GM15510 (cell line): ENCODE data around the gene NTMT2.

ENCODE experiments used
- POLR2A ChIP-seq: IDR thresholded peaks from 3 replicates; pipeline ENCODE4 v1.6.1; 2011; ENCODE audit warnings: borderline replicate concordance; ENCODE audit not compliant: insufficient read length; ENCODE audit errors: extremely low read depth

NTMT2 gene

DNA sequence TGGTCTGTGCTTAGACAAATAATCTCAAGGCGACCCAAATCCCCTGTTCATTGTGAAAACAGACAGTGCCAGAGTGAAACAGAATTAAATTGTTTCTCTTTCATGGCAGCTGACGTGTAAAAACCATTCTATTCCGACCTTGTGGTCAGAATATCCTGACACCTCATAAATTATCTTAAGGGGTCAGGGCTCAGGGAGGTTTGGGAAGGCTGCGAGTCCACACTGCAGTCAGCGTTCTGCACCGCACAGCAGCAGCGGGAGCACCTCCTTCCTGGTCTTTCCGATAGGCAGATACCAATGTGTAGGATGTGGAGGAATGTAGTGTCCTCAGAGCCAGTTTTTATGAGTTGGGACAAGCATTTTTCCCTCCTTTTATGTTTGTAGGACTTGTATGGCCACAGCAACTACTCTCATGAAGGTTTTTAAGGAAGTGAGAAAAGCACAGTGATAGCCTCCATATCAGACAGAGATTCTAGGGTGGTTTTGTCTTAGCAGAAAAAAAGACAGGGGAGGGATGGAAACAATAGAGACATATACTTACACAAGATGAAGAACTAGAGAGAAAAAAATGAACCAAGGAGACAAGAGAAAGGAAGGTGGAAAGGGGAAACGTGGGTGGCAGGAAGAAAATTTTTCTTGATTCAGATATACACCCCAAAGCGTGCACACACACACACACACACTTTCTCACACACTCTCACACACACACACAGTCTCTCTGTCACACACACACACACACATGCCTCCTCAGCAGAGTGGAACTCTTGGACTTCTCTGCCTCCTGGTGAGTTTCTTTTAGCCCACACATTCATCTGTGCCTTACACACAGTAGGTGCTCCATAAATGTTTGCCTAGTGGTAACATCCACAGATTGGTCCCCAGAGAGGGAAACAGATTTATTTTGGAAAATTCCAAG, 68.6 kb downstream of the NTMT2 start:
- TF ChIP-seq POLR2A, result no peak

DNA sequence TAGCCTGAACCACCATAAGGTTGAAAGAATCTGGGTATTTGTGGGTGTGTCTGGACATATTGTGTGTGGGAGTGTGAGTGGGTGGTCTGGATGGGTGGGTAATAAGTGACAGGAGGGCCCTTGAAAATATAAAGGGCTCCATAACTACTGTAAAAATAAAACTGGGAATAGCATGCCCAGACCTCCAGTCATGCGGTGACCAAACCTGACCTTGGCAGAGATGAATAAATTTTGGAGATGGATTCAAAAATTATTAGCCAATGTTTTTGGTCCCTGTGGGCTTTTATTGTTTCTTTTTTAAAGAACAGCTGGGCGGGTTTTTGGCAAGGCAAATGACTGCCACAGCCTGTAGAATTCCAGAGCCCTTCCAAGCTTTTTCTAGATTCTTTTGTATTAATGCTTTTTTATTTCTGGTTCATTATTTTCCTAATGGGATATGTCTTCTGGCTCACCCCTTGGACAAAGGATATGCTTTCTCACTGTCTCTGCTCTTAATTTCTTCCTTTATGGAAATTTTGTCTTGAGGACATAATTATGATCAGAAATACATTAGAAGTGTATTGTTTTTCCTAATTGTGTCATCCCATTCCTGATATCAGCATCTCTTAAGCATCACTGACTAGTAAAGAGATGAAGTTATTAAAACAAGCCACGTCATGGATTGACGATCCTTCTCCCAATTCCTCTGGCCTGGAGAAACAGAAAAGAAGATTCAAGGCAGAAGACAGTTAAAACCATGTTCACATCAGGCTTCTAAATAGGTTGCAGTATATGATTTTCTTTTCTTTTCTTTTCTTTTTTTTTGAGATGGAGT, 69.5 kb downstream of the NTMT2 start:
- no peak for TF ChIP-seq POLR2A

DNA sequence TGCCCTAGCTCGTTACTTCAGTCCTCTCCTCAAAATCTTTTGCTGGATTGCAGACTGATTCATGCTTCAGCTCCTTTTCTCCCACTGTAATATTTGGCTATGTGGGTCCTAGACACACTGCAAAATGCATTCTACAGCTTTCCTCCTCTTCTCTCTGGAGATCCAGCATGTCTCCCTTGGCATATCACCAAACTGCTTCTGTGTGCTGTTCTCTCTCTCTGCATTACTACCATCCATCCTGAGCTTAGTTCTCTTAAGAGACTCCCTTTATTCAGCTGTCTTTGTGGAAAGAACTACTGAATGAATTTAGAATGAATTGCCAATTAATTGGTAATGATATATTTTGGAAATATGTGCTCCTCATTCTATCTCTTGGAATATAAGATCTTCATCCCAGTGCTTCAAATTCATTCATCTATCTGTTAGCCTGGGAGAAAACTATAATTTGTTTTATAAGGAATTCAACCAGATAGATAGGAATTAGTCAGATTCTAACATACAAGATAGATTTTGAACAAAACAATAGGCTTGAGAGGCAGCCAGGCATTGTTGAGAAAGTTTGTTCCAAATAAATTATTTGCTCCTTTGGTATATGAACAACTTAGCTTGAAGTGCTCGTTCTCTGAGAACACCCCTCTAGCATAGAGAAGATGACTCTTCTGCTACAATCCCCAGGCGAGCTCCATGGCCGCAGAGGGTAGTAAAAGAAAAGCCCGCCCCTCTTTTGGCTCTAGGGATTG, 71.9 kb downstream of the NTMT2 start:
- no peak for TF ChIP-seq POLR2A

DNA sequence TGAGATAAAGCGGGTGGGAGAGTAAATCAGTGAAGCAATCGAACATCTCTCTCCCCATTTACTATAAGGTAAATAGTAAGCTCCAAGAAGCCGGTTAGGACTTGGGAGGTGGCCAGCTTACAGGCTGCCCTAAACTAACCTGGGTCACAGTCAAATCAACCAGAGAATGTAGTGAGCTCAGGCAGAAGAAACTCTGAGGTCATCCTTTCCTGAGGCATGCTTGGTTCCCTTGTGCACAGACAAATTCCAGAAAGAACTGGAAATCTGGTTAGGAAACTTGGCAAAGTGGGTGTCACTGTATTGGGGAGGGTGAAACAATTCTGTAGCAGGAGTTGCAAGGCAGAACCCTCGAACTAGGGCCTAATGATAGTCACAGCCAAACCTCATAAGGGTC, 72.5 kb downstream of the NTMT2 start:
- no peak for TF ChIP-seq POLR2A
